Measurements from ENCODE around the gene KLK11. TPM values are rescaled to one million over a fixed set of nuclear protein-coding genes. Genes with fewer than 3 reads are reported as not detected.

The KLK11 gene
- total and polyA plus RNA-seq, 10 donors = 0.09 to 0.29 TPM; not detected in 8

- no peak overlapping the region for H3K4me3 ChIP-seq
- 44 to 64% (median 54%) methylated on average over 7 to 8 of the region's 8 CpGs for WGBS, 5 donors
- peaks cover 0 to 71% (median 14%) of the 10 kb centered on the region in 7 donors for H3K27me3 ChIP-seq (replicated peaks in 1 of 7)
- H3K36me3 ChIP-seq = no peaks in the 10 kb centered on the region
- no peaks in the 10 kb centered on the region for H3K4me1 ChIP-seq
- no peak overlapping the region for H3K27ac ChIP-seq
- TF ChIP-seq CTCF (IDR thresholded peaks at IDR 0.05 in 8 of 11, conservative IDR thresholded peaks at IDR 0.05 in 3 of 11) = no peak
- no peak for TF ChIP-seq POLR2A (IDR thresholded peaks at IDR 0.05)
- no peak for TF ChIP-seq POLR2AphosphoS5 (IDR thresholded peaks at IDR 0.05)
- no peaks in the 10 kb centered on the region for H3K9me3 ChIP-seq
- intact Hi-C loops (cut with DNase I; ENCODE audit: low total_unique reads) = no loop called here
- no peak for DNase-seq
Measured at GRCh38 chr19:51006406-51006805, 20.0 kb downstream of the KLK11 start.

DNA sequence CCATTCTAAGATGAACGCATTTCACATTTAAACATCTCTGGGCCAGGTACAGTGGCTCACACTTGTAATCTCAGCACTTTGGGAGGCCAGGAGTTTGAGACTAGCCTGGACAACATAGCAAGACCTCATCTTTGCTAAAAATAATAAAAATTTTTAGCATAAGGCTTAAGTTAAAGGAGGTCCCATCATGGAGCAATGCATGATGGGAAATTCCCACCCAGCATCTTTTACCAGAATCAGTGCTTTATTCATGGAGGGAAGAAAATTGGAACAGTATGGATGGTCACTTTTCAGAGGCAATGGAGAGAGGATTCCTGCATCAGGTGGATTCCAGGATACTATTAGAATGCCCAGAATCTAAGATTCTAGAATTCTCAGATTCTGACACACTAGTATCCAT, 21.2 kb downstream of the KLK11 start:
- no peaks in the 10 kb centered on the region for H3K9me3 ChIP-seq
- H3K4me3 ChIP-seq = no peak overlapping the region
- no peaks in the 10 kb centered on the region for H3K4me1 ChIP-seq
- no peak overlapping the region for H3K27ac ChIP-seq
- peaks cover 0 to 71% (median 15%) of the 10 kb centered on the region in 7 donors for H3K27me3 ChIP-seq (replicated peaks in 1 of 7)
- intact Hi-C loops (cut with DNase I; ENCODE audit: low total_unique reads) = no loop called here
- no peaks in the 10 kb centered on the region for H3K36me3 ChIP-seq
- TF ChIP-seq POLR2A (IDR thresholded peaks at IDR 0.05) (no peak), CTCF (IDR thresholded peaks at IDR 0.05 in 8 of 11, conservative IDR thresholded peaks at IDR 0.05 in 3 of 11) (no peak), POLR2AphosphoS5 (IDR thresholded peaks at IDR 0.05) (no peak)
- no peak for DNase-seq
- 86 to 97% (median 88%) methylated on average over 1 of the region's 1 CpG for WGBS, 5 donors

- intact Hi-C loops (cut with DNase I; ENCODE audit: low total_unique reads) = no loop called here
- 66 to 72% (median 69%) methylated on average over 7 of the region's 7 CpGs for WGBS, 5 donors
- DNase-seq = peak; percentile 21
- no peaks in the 10 kb centered on the region for H3K9me3 ChIP-seq
- peaks cover 0 to 69% (median 15%) of the 10 kb centered on the region in 7 donors for H3K27me3 ChIP-seq (replicated peaks in 1 of 7)
- H3K36me3 ChIP-seq = no peaks in the 10 kb centered on the region
- no peak overlapping the region for H3K27ac ChIP-seq
- H3K4me3 ChIP-seq = no peak overlapping the region
- no peaks in the 10 kb centered on the region for H3K4me1 ChIP-seq
- TF ChIP-seq POLR2AphosphoS5 (IDR thresholded peaks at IDR 0.05) = no peak
- TF ChIP-seq POLR2A (IDR thresholded peaks at IDR 0.05) = no peak
- no peak for TF ChIP-seq CTCF (IDR thresholded peaks at IDR 0.05 in 8 of 11, conservative IDR thresholded peaks at IDR 0.05 in 3 of 11)
Measured at GRCh38 chr19:51003316-51003715, 23.1 kb downstream of the KLK11 start.

- Histone ChIP-seq H3K36me3 (no peaks in the 10 kb centered on the region), H3K4me1 (no peaks in the 10 kb centered on the region), H3K9me3 (no peaks in the 10 kb centered on the region), H3K27me3 (replicated peaks in 1 of 7) (peaks cover 0 to 75% (median 15%) of the 10 kb centered on the region in 7 donors), H3K4me3 (no peak overlapping the region), H3K27ac (no peak overlapping the region)
- WGBS, 5 donors = 44 to 69% (median 62%) methylated on average over 34 to 42 of the region's 42 CpGs
- no peak for TF ChIP-seq POLR2A (IDR thresholded peaks at IDR 0.05)
- no peak for TF ChIP-seq POLR2AphosphoS5 (IDR thresholded peaks at IDR 0.05)
- TF ChIP-seq CTCF (IDR thresholded peaks at IDR 0.05 in 8 of 11, conservative IDR thresholded peaks at IDR 0.05 in 3 of 11) = no peak
- peak; percentile 57 for DNase-seq
- intact Hi-C loops (cut with DNase I; ENCODE audit: low total_unique reads) = no loop called here
Measured at GRCh38 chr19:51002542-51003311, 23.7 kb downstream of the KLK11 start.
